AG09309 (cell line): Measurements from ENCODE around the gene ABI1.

Source experiments
- DNase-seq: peaks from one replicate; pipeline ENCODE4 v3.0.0-alpha.2; 2010; ENCODE audit warnings: low read depth
- H3K4me3 ChIP-seq: 2 replicates; pipeline ENCODE4 v1.5.1; 2011; ENCODE audit warnings: mild to moderate bottlenecking, low read depth, low read length, moderate library complexity; ENCODE audit not compliant: control insufficient read depth
- TF ChIP-seq, protein P1 (sequence below): IDR thresholded peaks from 2 replicates; pipeline ENCODE4 v1.5.1; 2011; ENCODE audit warnings: mild to moderate bottlenecking, low read depth, low read length, inconsistent platforms; ENCODE audit not compliant: insufficient read depth, control insufficient read depth; ENCODE audit errors: missing control alignments

ABI1 gene

DNA sequence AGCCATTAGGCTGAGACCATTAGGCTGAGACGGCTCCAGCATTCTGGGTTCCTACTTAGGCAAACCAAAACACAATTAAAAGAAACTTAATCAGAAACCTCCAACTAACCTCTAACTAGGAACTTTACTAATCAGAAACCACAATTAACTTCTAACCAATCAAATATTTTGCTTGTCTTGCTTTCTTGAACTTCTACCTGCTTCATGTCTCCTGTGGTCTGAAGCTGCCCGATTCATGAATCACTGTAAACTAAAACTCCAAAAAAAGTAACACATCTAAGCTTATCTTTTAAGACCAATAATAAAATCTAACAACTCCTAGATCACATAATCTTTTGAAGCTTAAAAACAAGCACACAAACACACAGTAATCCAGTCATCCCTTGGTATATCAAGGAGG, 87.1 kb downstream of the ABI1 start:
- DNase-seq = no peak
- H3K4me3 ChIP-seq = no peak overlapping the region
- TF ChIP-seq, protein P1, sequence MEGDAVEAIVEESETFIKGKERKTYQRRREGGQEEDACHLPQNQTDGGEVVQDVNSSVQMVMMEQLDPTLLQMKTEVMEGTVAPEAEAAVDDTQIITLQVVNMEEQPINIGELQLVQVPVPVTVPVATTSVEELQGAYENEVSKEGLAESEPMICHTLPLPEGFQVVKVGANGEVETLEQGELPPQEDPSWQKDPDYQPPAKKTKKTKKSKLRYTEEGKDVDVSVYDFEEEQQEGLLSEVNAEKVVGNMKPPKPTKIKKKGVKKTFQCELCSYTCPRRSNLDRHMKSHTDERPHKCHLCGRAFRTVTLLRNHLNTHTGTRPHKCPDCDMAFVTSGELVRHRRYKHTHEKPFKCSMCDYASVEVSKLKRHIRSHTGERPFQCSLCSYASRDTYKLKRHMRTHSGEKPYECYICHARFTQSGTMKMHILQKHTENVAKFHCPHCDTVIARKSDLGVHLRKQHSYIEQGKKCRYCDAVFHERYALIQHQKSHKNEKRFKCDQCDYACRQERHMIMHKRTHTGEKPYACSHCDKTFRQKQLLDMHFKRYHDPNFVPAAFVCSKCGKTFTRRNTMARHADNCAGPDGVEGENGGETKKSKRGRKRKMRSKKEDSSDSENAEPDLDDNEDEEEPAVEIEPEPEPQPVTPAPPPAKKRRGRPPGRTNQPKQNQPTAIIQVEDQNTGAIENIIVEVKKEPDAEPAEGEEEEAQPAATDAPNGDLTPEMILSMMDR = no peak

DNA sequence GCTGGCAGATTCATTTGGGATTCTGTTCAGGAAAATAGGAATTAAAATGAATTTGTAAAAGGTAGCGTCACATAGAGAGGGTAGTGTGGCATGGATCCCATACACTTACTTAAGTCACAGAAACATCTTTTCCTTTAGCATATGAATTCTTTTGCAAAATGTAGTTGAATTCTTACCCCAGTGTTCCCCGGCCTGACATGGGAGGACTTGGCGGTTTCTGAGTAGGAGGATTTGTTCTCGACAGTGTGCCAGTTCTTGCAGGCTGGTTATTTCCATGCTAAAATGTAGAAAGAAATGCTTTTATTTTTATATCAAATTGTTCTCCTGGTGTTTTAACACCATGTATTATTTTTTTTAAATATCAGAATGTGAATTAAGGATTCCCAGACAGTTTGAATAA, 90.7 kb downstream of the ABI1 start:
- no peak for DNase-seq
- H3K4me3 ChIP-seq = no peak overlapping the region
- TF ChIP-seq, protein P1 = no peak

DNA sequence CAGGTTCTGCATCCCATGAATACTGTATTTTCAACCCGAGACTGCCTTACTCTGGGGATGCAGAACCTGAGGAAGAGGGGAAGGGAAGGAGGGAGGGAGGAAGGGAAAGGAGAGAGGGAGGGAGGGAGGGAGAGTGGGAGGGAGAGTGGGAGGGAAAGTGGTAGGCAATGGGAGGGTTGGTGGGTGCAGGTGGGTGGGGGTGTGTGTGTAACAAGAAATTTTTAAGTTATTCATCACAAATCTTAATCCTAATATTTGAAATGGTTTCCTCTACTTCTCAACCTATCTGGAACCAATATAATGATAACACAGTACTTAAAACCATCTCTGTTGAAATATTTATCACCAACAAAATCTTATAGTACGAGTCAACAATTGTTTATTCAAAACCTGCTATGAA, 95.2 kb downstream of the ABI1 start:
- TF ChIP-seq, protein P1 = no peak
- DNase-seq = no peak
- H3K4me3 ChIP-seq = no peak overlapping the region

DNA sequence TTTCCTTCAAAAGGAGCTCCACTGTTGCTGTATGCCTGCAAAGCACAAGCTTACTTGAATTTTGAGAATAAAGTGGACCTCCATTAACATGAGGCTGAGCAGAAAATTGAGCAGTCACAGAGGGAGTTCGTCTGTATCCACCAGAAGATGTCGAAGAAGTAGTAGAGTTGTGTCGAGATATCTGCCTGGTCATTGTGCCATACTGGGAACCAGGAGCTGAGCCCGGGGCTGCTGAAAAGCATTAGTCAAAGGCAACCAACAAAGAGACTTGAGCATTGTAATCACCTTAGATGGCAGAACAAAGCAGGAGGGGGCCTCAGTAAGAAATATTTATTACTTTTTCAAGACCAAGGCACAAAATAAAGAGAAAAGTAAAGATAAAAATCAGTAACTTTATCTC, 101.8 kb downstream of the ABI1 start:
- TF ChIP-seq, protein P1 = no peak
- no peak for DNase-seq
- no peak overlapping the region for H3K4me3 ChIP-seq

DNA sequence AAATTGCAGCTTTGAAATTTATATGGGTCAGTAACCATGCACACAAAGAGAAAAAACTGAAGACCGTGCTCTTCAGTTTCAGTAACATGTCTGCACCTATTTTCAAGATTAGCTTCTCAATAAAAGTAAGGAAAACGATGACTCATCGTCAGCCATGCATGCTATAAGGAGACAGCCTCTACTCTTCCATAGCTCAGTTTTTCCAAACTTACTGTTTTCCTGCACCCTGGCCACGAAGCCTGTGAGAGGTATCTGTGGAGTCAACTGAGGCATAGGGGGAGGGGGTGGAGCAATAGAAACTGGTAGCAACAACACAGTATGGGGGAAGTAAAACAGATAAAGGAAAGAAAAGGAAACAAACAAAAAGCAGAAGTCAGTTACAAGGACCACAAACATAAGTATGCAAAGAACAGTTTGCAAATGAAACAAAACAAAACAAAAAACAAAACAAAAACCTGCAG, 105.3 kb downstream of the ABI1 start:
- no peak for DNase-seq
- H3K4me3 ChIP-seq = no peak overlapping the region
- TF ChIP-seq, protein P1 = no peak

DNA sequence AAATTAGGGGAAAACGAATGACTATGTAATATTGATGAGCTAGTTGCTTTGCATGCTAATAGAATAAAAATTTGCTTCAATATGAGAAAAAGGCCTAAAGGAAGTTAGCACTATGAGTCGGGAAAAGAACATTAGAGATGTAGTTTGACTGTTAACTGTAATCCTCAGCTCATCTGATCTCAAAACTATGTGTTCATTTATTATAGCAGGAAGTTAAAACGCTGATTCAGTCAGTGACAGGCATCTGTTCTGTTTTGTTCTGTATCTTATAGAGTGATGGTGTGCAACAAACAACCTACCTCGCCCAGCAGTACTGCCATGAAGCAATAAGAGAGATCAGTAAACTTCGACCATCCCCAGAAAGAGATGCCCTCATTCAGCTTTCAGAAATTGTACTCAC, 114.7 kb downstream of the ABI1 start:
- no peak overlapping the region for H3K4me3 ChIP-seq
- DNase-seq = no peak
- TF ChIP-seq, protein P1 = no peak

DNA sequence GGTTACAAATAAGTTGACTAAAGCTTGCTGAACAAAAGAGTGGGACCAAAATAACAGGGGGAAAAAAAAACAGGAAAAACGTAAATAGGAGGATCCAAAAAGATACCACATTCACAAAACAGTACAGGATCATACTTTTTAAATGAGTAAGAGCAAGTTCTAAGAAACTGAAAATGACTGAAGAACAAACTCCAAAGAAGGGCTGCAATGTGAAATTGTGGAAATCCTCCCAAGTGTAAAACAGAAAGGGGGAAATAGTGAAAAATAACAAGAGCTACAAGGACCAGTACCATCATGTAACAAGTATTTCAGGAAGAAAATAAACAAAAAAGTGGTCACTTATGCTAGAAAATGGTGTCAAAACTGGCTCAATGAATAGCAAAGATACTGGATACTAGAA, 116.9 kb downstream of the ABI1 start:
- TF ChIP-seq, protein P1 = no peak
- no peak overlapping the region for H3K4me3 ChIP-seq
- no peak for DNase-seq
